Measurements from ENCODE around the gene YES1.
"Not testable (repeated sequence)": the region's sequence is repeated elsewhere in the genome, so short reads cannot be mapped to it uniquely, and the experiment has no call there.

YES1 gene

DNA sequence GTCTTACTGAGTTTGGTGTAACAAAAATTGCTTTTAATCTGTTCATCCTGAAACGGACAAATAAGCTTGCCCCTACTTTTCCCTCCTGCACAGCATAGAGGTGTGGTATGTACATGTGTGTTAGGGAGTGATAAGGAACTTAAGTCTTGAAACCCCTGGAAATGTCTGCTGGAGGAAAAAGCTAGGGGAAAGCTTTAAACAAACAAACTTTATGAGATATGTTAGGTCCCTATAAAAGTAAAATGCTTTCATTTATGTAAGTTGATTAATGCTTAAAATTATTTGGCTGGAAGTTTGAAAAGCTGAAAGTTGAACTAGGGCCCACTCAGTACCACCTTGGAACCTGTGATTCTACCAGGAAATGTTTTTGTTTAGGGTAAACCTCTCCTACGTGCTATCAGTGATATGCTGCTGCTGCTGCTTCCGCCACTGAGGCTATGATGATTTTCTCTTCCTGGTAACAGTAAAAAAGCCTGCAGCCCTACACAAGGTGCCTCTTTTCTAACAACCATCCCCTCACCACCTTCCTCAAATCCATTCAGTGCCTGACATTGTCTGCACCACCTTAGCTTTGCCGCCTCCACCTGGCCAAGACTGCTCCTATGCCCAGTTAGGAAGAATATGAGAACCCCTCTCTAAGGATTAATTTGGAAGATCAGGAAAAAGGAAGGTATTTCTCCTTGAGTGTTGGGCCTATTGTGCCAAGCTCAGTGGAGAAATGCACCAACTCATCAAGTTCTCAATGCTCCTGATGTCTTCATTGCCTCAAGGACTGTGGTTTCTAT lies 2.5 kb upstream of the YES1 start:
- DNase-seq (ENCODE audit: low read depth), result no peak
- no peak overlapping the region for H3K4me3 ChIP-seq (ENCODE audit: low read length)
- TF ChIP-seq CTCF (conservative IDR thresholded peaks at IDR 0.05; ENCODE audit: low read depth, low read length), result no peak

DNA sequence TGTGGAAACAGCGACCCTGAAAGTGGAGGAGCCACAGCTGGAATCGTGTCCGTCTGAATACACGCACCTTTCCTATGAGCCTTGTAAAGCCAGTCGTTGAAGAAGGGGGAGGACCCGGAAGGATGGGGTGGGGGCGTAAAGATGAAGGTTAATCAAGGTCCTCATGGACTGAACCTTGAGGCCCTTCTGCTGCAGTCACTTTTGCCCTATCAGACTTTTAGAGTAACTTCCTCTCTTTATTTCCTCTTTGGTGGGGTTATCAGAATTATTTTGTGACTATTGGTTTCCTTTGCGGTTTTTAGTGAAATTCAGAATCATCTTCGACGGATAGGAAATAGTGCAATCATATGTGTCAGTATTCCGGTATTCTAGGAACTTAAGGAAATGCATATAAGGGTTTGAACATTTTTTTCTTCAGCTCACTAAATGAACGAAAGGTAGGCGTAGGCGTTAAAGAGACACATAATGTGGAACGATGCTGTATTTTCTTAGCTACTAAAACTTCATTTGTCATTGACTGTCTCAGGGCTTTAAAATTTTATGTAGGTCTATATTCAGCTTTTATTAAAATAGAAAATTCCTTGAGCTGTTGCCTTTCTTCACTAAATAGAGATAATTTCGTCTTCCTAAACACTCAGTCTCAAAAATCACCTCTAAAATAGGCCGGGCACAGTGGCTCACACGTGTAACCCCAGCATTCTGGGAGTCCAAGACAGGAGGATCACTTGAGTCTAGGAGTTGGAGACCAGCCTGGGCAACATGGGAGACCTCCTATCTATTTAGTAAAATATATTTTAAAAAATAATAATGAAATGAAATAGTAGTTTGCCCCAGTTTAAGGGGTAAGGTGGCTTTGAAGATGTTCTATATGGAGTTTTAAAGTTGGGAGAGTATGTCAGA lies 1.4 kb upstream of the YES1 start:
- no peak for DNase-seq (ENCODE audit: low read depth)
- peak overlapping the region; percentile 92 for H3K4me3 ChIP-seq (ENCODE audit: low read length)
- no peak for TF ChIP-seq CTCF (conservative IDR thresholded peaks at IDR 0.05; ENCODE audit: low read depth, low read length)

DNA sequence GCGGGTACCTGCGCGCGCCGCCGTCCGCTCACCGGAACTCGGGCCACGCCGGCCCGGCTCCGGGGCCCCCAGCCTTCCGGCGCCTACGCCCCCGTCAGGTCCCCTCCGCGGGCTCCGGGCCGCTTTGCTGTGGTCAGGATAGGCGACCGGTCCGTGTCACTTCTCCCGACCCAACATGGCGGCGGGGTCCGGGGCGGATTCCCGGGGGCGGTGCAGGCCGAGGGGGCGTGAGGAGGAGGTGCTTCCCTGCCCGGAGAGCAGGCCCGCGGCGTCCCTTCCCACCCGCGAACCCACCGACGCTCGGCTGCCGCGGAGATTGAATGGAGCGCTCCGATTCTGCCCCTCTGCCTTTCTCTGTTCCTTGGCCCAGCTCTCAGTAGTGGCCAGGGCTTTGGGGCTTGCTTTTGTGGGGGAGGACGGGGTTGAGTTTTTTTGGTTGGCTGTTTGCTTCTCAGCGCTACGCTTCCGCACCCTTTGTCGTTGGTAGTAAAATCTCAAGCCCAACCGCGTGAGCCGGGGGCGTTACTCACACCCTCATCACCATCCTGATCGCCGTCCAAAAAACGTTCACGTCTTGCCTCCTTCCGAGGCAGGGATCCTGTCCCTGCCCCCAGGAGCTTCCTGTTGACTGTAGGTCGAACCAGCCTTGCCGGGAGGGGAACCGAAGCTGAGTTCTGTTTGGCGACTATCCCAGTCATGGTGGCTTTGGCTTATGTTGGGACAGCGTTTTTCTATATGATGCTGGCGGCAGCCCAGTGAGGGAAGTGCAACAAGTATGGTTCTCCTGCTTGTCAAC lies 532 bp upstream of the YES1 start:
- H3K4me3 ChIP-seq (ENCODE audit: low read length), result peak overlapping the region; percentile 92
- TF ChIP-seq CTCF (conservative IDR thresholded peaks at IDR 0.05; ENCODE audit: low read depth, low read length), result no peak
- peak; percentile 41 for DNase-seq (ENCODE audit: low read depth)

DNA sequence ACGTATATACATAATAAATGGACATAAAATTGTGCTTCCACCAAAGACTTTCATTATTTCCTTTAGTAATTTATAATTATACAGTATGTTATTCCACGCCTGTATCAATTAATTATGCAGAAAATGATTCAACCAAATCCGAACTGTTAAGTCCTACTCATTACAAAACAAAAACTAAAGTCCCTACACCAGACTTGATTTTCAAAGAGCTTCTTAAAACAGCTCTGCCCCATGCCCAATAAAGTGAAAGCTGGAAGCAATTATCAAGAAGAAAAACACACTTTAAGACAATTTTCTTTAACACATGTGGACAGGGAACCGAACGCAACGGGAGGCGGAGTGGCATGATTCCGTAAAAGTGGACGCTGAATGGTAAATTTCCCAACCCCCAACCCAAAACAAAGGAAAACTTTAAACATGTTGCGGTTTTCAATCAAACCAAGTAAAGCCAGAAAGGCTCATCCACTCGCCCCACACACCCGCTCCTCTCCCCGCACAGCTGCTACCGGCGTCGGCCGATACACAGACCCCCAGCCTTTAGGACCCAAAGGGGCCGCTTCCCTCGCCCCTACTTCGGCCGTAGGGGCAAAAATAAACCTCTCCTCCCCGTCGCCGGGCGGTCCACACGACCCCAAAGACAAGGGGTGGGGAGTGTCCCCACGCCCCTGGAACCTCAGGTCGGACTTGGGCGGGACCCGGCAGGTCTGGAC lies 705 bp downstream of the YES1 start:
- peak overlapping the region; percentile 92 for H3K4me3 ChIP-seq (ENCODE audit: low read length)
- no peak for DNase-seq (ENCODE audit: low read depth)
- TF ChIP-seq CTCF (conservative IDR thresholded peaks at IDR 0.05; ENCODE audit: low read depth, low read length), result no peak

DNA sequence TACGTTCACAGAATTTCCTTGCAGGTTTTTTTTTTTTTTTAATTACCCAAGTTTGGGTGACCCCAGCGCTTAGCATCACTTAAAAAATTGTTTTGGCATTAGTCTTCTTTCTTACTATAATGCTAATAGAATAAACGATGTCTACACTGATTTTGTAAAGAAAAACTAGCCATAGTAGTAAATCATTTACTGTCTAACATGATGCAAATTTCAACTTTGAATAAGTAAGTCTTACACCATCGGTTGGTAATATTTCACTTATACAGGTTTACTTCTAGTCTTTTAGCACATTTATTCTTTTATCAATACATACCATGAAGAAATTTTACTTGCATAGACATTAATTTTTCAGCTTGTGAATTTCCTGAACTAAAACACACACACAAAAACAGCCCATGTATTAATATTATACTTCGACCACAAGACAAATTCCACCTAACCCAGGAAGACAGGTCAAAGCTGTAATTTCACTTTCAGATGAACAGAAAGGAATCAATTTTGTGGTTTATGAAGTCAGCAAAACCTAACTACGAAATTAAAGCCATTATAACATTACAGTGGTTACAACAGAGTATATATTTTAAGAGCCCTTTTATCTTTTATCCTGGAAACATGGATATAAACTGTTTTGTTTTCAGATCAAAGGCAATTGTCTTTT lies 1.9 kb downstream of the YES1 start:
- no peak for DNase-seq (ENCODE audit: low read depth)
- TF ChIP-seq CTCF (conservative IDR thresholded peaks at IDR 0.05; ENCODE audit: low read depth, low read length), result no peak
- H3K4me3 ChIP-seq (ENCODE audit: low read length), result peak overlapping the region; percentile 92

- DNase-seq (ENCODE audit: low read depth); H3K4me3 ChIP-seq (ENCODE audit: low read length): not testable (repeated sequence)
These were observed 2.8 kb downstream of the YES1 start for GRCh38 chr18:809228-809627.

Measured in retinal pigment epithelial cell (primary cell).